ENCODE data around the gene ERG.
A peak's percentile ranks its signal among the peaks of the same experiment; 100 is the strongest.

Gene ERG

GRCh38 chr21:38474124-38474523, 24.2 kb downstream of the ERG start:
- Histone ChIP-seq H3F3A (ENCODE audit: low read depth) (peaks cover 37% of the 10 kb centered on the region), H3K79me2 (ENCODE audit: insufficient read depth, low read length) (peaks cover 91% of the 10 kb centered on the region), H3K4me1 (ENCODE audit: insufficient read depth, low read length, poor library complexity, severe bottlenecking) (peaks cover 87% of the 10 kb centered on the region), H2AFZ (ENCODE audit: low read length) (no peak overlapping the region), H3K9me2 (replicated peaks; ENCODE audit: low read depth, low read length) (no peaks in the 10 kb centered on the region), H3K4me2 (ENCODE audit: low read depth, low read length, poor library complexity, severe bottlenecking) (peak overlapping the region; percentile 82), H3K36me3 (ENCODE audit: insufficient read depth, low read length) (peaks cover 39% of the 10 kb centered on the region), H4K20me1 (ENCODE audit: insufficient read depth, low read length, poor library complexity, severe bottlenecking) (peaks cover 26% of the 10 kb centered on the region), H3K9ac (ENCODE audit: low read depth, low read length, poor library complexity, severe bottlenecking) (peak overlapping the region; percentile 97), H3K4me3 (ENCODE audit: low read length, poor library complexity, severe bottlenecking) (peak overlapping the region; percentile 67), H3K9me3 (ENCODE audit: insufficient read depth, low read depth, low read length) (no peaks in the 10 kb centered on the region), H3K27me3 (ENCODE audit: insufficient read depth, low read length, poor library complexity, severe bottlenecking) (no peaks in the 10 kb centered on the region)
- no peak for TF ChIP-seq EZH2phosphoT487 (IDR thresholded peaks at IDR 0.05; ENCODE audit: borderline replicate concordance)
- TF ChIP-seq CTCF (conservative IDR thresholded peaks at IDR 0.05; ENCODE audit: low read length), result no peak

GRCh38 chr21:38472412-38473108, 25.7 kb downstream of the ERG start:
- Histone ChIP-seq H3K4me3 (ENCODE audit: low read length, poor library complexity, severe bottlenecking) (no peak overlapping the region), H4K20me1 (ENCODE audit: insufficient read depth, low read length, poor library complexity, severe bottlenecking) (peaks cover 32% of the 10 kb centered on the region), H3F3A (ENCODE audit: low read depth) (peaks cover 21% of the 10 kb centered on the region), H3K9me2 (replicated peaks; ENCODE audit: low read depth, low read length) (no peaks in the 10 kb centered on the region), H3K4me2 (ENCODE audit: low read depth, low read length, poor library complexity, severe bottlenecking) (peak overlapping the region; percentile 39), H3K9me3 (ENCODE audit: insufficient read depth, low read depth, low read length) (no peaks in the 10 kb centered on the region; the same call in 1 of the 2 replicates), H3K79me2 (ENCODE audit: insufficient read depth, low read length) (peaks cover 91% of the 10 kb centered on the region), H2AFZ (ENCODE audit: low read length) (no peak overlapping the region), H3K36me3 (ENCODE audit: insufficient read depth, low read length) (peaks cover 52% of the 10 kb centered on the region), H3K9ac (ENCODE audit: low read depth, low read length, poor library complexity, severe bottlenecking) (peak overlapping the region; percentile 50), H3K27me3 (ENCODE audit: insufficient read depth, low read length, poor library complexity, severe bottlenecking) (no peaks in the 10 kb centered on the region), H3K4me1 (ENCODE audit: insufficient read depth, low read length, poor library complexity, severe bottlenecking) (peaks cover 72% of the 10 kb centered on the region)
- TF ChIP-seq CTCF (conservative IDR thresholded peaks at IDR 0.05; ENCODE audit: low read length) (no peak), EZH2phosphoT487 (IDR thresholded peaks at IDR 0.05; ENCODE audit: borderline replicate concordance) (no peak)

GRCh38 chr21:38471766-38472165, 26.5 kb downstream of the ERG start:
- H3K4me2 ChIP-seq (ENCODE audit: low read depth, low read length, poor library complexity, severe bottlenecking), result peak overlapping the region; percentile 39
- peaks cover 40% of the 10 kb centered on the region for H4K20me1 ChIP-seq (ENCODE audit: insufficient read depth, low read length, poor library complexity, severe bottlenecking)
- no peak overlapping the region for H2AFZ ChIP-seq (ENCODE audit: low read length)
- peaks cover 15% of the 10 kb centered on the region for H3F3A ChIP-seq (ENCODE audit: low read depth)
- H3K4me1 ChIP-seq (ENCODE audit: insufficient read depth, low read length, poor library complexity, severe bottlenecking), result peaks cover 64% of the 10 kb centered on the region
- TF ChIP-seq CTCF (conservative IDR thresholded peaks at IDR 0.05; ENCODE audit: low read length) (no peak), EZH2phosphoT487 (IDR thresholded peaks at IDR 0.05; ENCODE audit: borderline replicate concordance) (no peak)
- peaks cover 60% of the 10 kb centered on the region for H3K36me3 ChIP-seq (ENCODE audit: insufficient read depth, low read length)
- peak overlapping the region; percentile 5 for H3K4me3 ChIP-seq (ENCODE audit: low read length, poor library complexity, severe bottlenecking)
- no peaks in the 10 kb centered on the region for H3K9me2 ChIP-seq (replicated peaks; ENCODE audit: low read depth, low read length)
- peaks cover 94% of the 10 kb centered on the region for H3K79me2 ChIP-seq (ENCODE audit: insufficient read depth, low read length)
- peak overlapping the region; percentile 50 for H3K9ac ChIP-seq (ENCODE audit: low read depth, low read length, poor library complexity, severe bottlenecking)
- no peaks in the 10 kb centered on the region for H3K27me3 ChIP-seq (ENCODE audit: insufficient read depth, low read length, poor library complexity, severe bottlenecking)
- no peaks in the 10 kb centered on the region; the same call in 1 of the 2 replicates for H3K9me3 ChIP-seq (ENCODE audit: insufficient read depth, low read depth, low read length)
